K562 (cell line): Measurements from ENCODE around the gene CARD11.

Experiments used
- CTCF ChIP-seq, 3 experiments: IDR thresholded peaks in 2 of 3; conservative IDR thresholded peaks in 1 of 3; 2 replicates each; pipeline ENCODE4 v1.5.1; 2011 to 2012; ENCODE audit warnings: low read length in 3 of 3, mild to moderate bottlenecking in 3 of 3, control low read depth in 2 of 3, improper control_type of control experiment in 1 of 3, inconsistent platforms in 1 of 3, low read depth in 1 of 3, mixed read lengths in 1 of 3, moderate library complexity in 1 of 3; ENCODE audit not compliant: insufficient read depth in 2 of 3
- CUX1 ChIP-seq: fragments of 200-800 bp; sonication (Bioruptor generic); IDR thresholded peaks from 2 replicates; pipeline ENCODE4 v1.6.1; 2016; ENCODE audit warnings: missing genetic modification characterization, missing compliant biosample characterization
- HCFC1 ChIP-seq: IDR thresholded peaks from 2 replicates; pipeline ENCODE4 v1.6.1; 2012; ENCODE audit warnings: low read depth, low read length, improper control_type of control experiment

GRCh38 chr7:2938514-2939192 lies 105.0 kb downstream of the CARD11 start:
- TF ChIP-seq HCFC1 (no peak), CUX1 (CRISPR knock-in tag) (no peak), CTCF (IDR thresholded peaks at IDR 0.05 in 2 of 3, conservative IDR thresholded peaks at IDR 0.05 in 1 of 3; ENCODE audit: insufficient read depth in 2 of 3, low read depth in 1 of 3, low read length in 3 of 3) (no peak)
